ENCODE measurements around the gene EXOC2. TPM values are rescaled to one million over a fixed set of nuclear protein-coding genes. Genes with fewer than 3 reads are reported as not detected.

EXOC2 gene
- total RNA-seq, 1 experiment from 2014 or later, result 24.5 TPM

DNA sequence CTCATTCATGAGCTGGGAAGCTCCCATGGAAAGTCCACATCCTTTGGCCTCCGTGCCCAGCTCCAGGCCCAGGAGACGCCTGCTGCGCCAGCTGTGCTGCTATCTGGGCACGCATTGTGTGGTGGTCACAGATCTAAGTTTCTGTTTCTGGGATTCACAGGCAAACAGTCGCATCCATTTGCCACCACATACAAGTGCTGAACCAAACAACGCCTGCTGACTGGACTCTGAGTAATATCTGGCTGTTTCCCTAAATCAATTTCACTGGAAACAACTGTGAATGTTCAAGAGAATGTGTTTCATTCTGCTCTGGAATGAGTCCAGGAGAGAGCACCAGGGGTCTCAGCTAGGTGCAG lies 255.9 kb downstream of the EXOC2 start:
- Histone ChIP-seq H3K4me2 (ENCODE audit: low read length) (peak overlapping the region; percentile 75), H3K9me2 (ENCODE audit: insufficient read depth) (no peaks in the 10 kb centered on the region), H3K4me1 (ENCODE audit: control insufficient read depth in 1 of 2, insufficient read depth in 2 of 2, low read length in 2 of 2) (peaks cover 12 to 35% of the 10 kb centered on the region in 2 experiments), H3K9ac (ENCODE audit: low read length) (peak overlapping the region; percentile 23), H3K4me3 (replicated peaks in 1 of 2; ENCODE audit: low read depth in 1 of 2, low read length in 2 of 2) (peak overlapping the region in 1 of 2 experiments; percentile 19; a peak in 1 of 4 replicates), H3K79me2 (ENCODE audit: insufficient read depth, low read length) (no peaks in the 10 kb centered on the region), H3K9me3 (ENCODE audit: control insufficient read depth in 1 of 2, insufficient read depth in 1 of 2, low read depth in 1 of 2, low read length in 2 of 2) (no peaks in the 10 kb centered on the region), H3K27ac (ENCODE audit: low read depth, low read length) (peak overlapping the region; percentile 45), H4K20me1 (ENCODE audit: insufficient read depth) (no peaks in the 10 kb centered on the region), H2AFZ (ENCODE audit: low read depth, low read length, poor library complexity, severe bottlenecking) (no peak overlapping the region), H3K27me3 (ENCODE audit: insufficient read depth, low read length) (no peaks in the 10 kb centered on the region), H3K36me3 (ENCODE audit: control insufficient read depth in 1 of 2, insufficient read depth in 2 of 2, low read length in 2 of 2) (no peaks in the 10 kb centered on the region)
- ATAC-seq (no peak; the same call in 1 of the 2 replicates), DNase-seq (ENCODE audit: low read depth, low spot score) (no peak)
- ChIA-PET POLR2A (no interaction called here), RAD21 (ENCODE audit: low non-redundant PET in 1 of 2, low total read pairs in 2 of 2, uncharacterized antibody in 2 of 2, unreplicated experiment in 2 of 2) (no interaction called here), CTCF (interaction anchor here (1.5 kb wide), 1 partner anchor 28 kb away, joined by 4 read pairs; no protein-coding TSS in a partner anchor)
- TF ChIP-seq EZH2phosphoT487 (IDR thresholded peaks at IDR 0.05; ENCODE audit: borderline replicate concordance), result no peak
- peak; percentile 32; the same call in 1 of the 2 replicates for TF ChIP-seq SP1 (IDR thresholded peaks at IDR 0.05; ENCODE audit: low read depth)
- no peak for TF ChIP-seq RAD21 (IDR thresholded peaks at IDR 0.05; ENCODE audit: low read depth)
- TF ChIP-seq FOSL1 (IDR thresholded peaks at IDR 0.05; ENCODE audit: low read depth), result peak; percentile 69; the same call in 1 of the 2 replicates
- TF ChIP-seq CBX3 (IDR thresholded peaks at IDR 0.05; ENCODE audit: low read depth), result 0 out of 2 replicates have a peak, but pooled peaks have one; percentile 28
- TF ChIP-seq, protein P1, sequence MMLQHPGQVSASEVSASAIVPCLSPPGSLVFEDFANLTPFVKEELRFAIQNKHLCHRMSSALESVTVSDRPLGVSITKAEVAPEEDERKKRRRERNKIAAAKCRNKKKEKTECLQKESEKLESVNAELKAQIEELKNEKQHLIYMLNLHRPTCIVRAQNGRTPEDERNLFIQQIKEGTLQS (IDR thresholded peaks at IDR 0.05), result no peak
- no peak for TF ChIP-seq JUND (IDR thresholded peaks at IDR 0.05)
- TF ChIP-seq EZH2 (IDR thresholded peaks at IDR 0.05), result no peak
- no TSS peak for BruUV-seq (replicated peaks)
- intact Hi-C loops (cut with micrococcal nuclease), result no loop called here

DNA sequence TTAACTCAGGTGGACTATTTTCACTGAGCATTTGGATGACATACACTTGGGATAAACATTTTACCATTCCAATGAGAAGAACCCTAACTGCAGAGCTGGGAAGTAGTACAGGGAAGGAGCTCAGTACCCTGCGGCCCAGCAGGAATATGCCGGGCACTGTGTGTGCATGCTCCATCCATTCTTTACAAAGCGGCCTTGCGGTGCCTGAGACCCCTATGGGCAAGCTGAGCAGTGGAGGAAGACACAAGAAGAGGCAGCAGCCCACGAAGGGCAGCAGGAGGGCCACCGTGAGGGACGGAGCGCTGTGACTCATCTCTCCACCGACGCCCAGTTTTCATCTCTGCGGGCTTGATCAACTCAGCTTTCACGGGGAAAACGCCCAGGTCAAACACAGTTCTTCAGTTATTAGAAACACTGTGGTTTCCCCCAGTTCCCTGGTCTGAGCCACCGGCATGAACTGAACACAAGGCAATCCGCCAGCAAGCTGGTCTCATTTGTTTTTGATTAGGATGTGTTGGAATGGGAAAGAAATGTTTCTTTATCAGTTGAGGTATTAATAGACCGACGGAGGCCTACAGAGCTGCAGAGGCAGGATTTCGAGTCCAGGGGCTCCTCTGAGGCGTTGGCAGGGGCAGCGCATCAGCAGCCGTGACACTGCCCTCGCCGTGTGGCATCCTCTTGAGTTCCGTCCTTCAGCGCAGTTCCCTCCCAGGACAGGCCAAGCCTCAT lies 256.5 kb downstream of the EXOC2 start:
- H3K36me3 ChIP-seq (ENCODE audit: control insufficient read depth in 1 of 2, insufficient read depth in 2 of 2, low read length in 2 of 2), result no peaks in the 10 kb centered on the region
- peak overlapping the region; percentile 75 for H3K4me2 ChIP-seq (ENCODE audit: low read length)
- POLR2A ChIA-PET, result no interaction called here
- H3K9me2 ChIP-seq (ENCODE audit: insufficient read depth), result no peaks in the 10 kb centered on the region
- no peaks in the 10 kb centered on the region for H3K9me3 ChIP-seq (ENCODE audit: control insufficient read depth in 1 of 2, insufficient read depth in 1 of 2, low read depth in 1 of 2, low read length in 2 of 2)
- peak overlapping the region; percentile 5 to 19; a peak in 3 of 4 replicates for H3K4me3 ChIP-seq (replicated peaks in 1 of 2; ENCODE audit: low read depth in 1 of 2, low read length in 2 of 2)
- peak overlapping the region; percentile 95 for H2AFZ ChIP-seq (ENCODE audit: low read depth, low read length, poor library complexity, severe bottlenecking)
- peak overlapping the region; percentile 45 for H3K27ac ChIP-seq (ENCODE audit: low read depth, low read length)
- CTCF ChIA-PET, result interaction anchor here (1.5 kb wide), 1 partner anchor 27 kb away, joined by 4 read pairs; no protein-coding TSS in a partner anchor
- peak overlapping the region; percentile 23 for H3K9ac ChIP-seq (ENCODE audit: low read length)
- intact Hi-C loops (cut with micrococcal nuclease), result no loop called here
- DNase-seq (ENCODE audit: low read depth, low spot score), result peak; percentile 40
- H4K20me1 ChIP-seq (ENCODE audit: insufficient read depth), result no peaks in the 10 kb centered on the region
- H3K4me1 ChIP-seq (ENCODE audit: control insufficient read depth in 1 of 2, insufficient read depth in 2 of 2, low read length in 2 of 2), result peaks cover 12 to 40% of the 10 kb centered on the region in 2 experiments
- no TSS peak for BruUV-seq (replicated peaks)
- no peaks in the 10 kb centered on the region for H3K79me2 ChIP-seq (ENCODE audit: insufficient read depth, low read length)
- RAD21 ChIA-PET (ENCODE audit: low non-redundant PET in 1 of 2, low total read pairs in 2 of 2, uncharacterized antibody in 2 of 2, unreplicated experiment in 2 of 2), result no interaction called here
- peak; percentile 79 for ATAC-seq
- H3K27me3 ChIP-seq (ENCODE audit: insufficient read depth, low read length), result no peaks in the 10 kb centered on the region
- TF ChIP-seq JUND (IDR thresholded peaks at IDR 0.05) (peak; percentile 55), FOSL1 (IDR thresholded peaks at IDR 0.05; ENCODE audit: low read depth) (peak; percentile 66), ZFX (IDR thresholded peaks at IDR 0.05) (0 out of 2 replicates have a peak, but pooled peaks have one; percentile 24), CBX3 (IDR thresholded peaks at IDR 0.05; ENCODE audit: low read depth) (peak; percentile 34; the same call in 1 of the 2 replicates), SP1 (IDR thresholded peaks at IDR 0.05; ENCODE audit: low read depth) (peak; percentile 60), SRF (IDR thresholded peaks at IDR 0.05; ENCODE audit: low read depth) (no peak)
- TF ChIP-seq, protein P2, sequence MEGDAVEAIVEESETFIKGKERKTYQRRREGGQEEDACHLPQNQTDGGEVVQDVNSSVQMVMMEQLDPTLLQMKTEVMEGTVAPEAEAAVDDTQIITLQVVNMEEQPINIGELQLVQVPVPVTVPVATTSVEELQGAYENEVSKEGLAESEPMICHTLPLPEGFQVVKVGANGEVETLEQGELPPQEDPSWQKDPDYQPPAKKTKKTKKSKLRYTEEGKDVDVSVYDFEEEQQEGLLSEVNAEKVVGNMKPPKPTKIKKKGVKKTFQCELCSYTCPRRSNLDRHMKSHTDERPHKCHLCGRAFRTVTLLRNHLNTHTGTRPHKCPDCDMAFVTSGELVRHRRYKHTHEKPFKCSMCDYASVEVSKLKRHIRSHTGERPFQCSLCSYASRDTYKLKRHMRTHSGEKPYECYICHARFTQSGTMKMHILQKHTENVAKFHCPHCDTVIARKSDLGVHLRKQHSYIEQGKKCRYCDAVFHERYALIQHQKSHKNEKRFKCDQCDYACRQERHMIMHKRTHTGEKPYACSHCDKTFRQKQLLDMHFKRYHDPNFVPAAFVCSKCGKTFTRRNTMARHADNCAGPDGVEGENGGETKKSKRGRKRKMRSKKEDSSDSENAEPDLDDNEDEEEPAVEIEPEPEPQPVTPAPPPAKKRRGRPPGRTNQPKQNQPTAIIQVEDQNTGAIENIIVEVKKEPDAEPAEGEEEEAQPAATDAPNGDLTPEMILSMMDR (IDR thresholded peaks at IDR 0.05 in 2 of 3, conservative IDR thresholded peaks at IDR 0.05 in 1 of 3; ENCODE audit: borderline replicate concordance in 1 of 3, insufficient read depth in 1 of 3, low read depth in 2 of 3, low read length in 2 of 3), result no peak

All from HCT116 (cell line).